Peyer's patch (tissue), 4 donors: ENCODE measurements around the gene LRFN5. TPM values are rescaled to one million over a fixed set of nuclear protein-coding genes. Genes with fewer than 3 reads are reported as not detected.

ENCODE experiments used
- DNase-seq, 3 donors: peaks; one replicate each; pipeline ENCODE4 v3.0.0-alpha.2; 2017 to 2019
- H3K27ac ChIP-seq, 4 donors: fragments of 200-600 bp; sonication (generic); one replicate each; pipeline ENCODE4 v1.5.1; 2016 to 2019
- H3K27me3 ChIP-seq, 2 donors: fragments of 200-600 bp; sonication (generic); one replicate each; pipeline ENCODE4 v1.5.1; 2019
- H3K36me3 ChIP-seq, 3 donors: fragments of 200-600 bp; sonication (generic); one replicate each; pipeline ENCODE4 v1.5.1; 2016 to 2019
- H3K4me1 ChIP-seq, 4 donors: fragments of 200-600 bp; sonication (generic); one replicate each; pipeline ENCODE4 v1.5.1; 2016 to 2019
- H3K4me3 ChIP-seq, 4 donors: fragments of 200-600 bp; sonication (generic); 1 replicate in 3 of 4; 2 replicates in 1 of 4; pipeline ENCODE4 v1.5.1; 2016 to 2019; ENCODE audit warnings: mild to moderate bottlenecking in 1 of 4
- H3K9me3 ChIP-seq, 4 donors: fragments of 200-600 bp; sonication (generic); one replicate each; pipeline ENCODE4 v1.5.1; 2016 to 2019; ENCODE audit warnings: mild to moderate bottlenecking in 1 of 4
- POLR2A ChIP-seq, 2 donors: fragments of 450-650 bp; IDR thresholded peaks; one replicate each; pipeline ENCODE4 v1.5.1; 2017; ENCODE audit warnings: antibody characterized with exemption in 2 of 2, mild to moderate bottlenecking in 2 of 2, moderate library complexity in 2 of 2
- total RNA-seq, 4 donors: library from RNA; depleted of rRNA; stranded (reverse); fragments of >200 nt; gene quantifications; one replicate each; pipeline ENCODE4 v1.1.0, GENCODE V29; 2016
- TF ChIP-seq, protein P1 (sequence below), 6 experiments: fragments of 450-650 bp in 4 of 6; fragments of 200-600 bp in 2 of 6; sonication (generic) in 1 of 6; IDR thresholded peaks; one replicate each; pipeline ENCODE4 v1.5.1; 2017 to 2019; ENCODE audit warnings: antibody characterized with exemption in 6 of 6, mild to moderate bottlenecking in 3 of 6, moderate library complexity in 1 of 6

LRFN5 gene
- total RNA-seq, 4 donors from 2014 or later = 0.67 to 2.5 (median 1.7) TPM; not detected in 1

DNA sequence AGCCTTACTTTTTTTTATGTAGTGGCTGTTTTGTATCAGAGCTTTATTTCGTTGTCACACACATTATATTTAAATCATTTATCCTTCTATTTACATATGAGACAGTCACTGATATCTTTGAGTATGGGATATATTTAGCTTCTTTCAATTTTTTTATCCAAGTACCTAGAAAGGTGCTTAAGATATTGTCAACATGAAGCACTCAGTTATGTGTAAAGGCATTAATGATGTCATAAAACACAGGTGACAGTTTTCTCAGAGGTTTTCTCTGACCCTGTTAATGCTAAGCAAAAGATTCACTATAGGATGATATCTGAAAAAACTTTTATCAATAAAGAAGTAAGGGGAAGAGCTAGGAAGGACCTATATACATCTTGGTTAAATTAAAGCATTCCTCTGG lies 23.2 kb downstream of the LRFN5 start:
- no peaks in the 10 kb centered on the region for H3K36me3 ChIP-seq
- H3K27ac ChIP-seq = no peak overlapping the region
- H3K4me1 ChIP-seq = no peaks in the 10 kb centered on the region
- H3K27me3 ChIP-seq = no peaks in the 10 kb centered on the region
- H3K9me3 ChIP-seq = no peaks in the 10 kb centered on the region
- no peak overlapping the region for H3K4me3 ChIP-seq
- DNase-seq = no peak
- TF ChIP-seq, protein P1, sequence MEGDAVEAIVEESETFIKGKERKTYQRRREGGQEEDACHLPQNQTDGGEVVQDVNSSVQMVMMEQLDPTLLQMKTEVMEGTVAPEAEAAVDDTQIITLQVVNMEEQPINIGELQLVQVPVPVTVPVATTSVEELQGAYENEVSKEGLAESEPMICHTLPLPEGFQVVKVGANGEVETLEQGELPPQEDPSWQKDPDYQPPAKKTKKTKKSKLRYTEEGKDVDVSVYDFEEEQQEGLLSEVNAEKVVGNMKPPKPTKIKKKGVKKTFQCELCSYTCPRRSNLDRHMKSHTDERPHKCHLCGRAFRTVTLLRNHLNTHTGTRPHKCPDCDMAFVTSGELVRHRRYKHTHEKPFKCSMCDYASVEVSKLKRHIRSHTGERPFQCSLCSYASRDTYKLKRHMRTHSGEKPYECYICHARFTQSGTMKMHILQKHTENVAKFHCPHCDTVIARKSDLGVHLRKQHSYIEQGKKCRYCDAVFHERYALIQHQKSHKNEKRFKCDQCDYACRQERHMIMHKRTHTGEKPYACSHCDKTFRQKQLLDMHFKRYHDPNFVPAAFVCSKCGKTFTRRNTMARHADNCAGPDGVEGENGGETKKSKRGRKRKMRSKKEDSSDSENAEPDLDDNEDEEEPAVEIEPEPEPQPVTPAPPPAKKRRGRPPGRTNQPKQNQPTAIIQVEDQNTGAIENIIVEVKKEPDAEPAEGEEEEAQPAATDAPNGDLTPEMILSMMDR (IDR thresholded peaks at IDR 0.05) = no peak
- TF ChIP-seq POLR2A (IDR thresholded peaks at IDR 0.05) = no peak

DNA sequence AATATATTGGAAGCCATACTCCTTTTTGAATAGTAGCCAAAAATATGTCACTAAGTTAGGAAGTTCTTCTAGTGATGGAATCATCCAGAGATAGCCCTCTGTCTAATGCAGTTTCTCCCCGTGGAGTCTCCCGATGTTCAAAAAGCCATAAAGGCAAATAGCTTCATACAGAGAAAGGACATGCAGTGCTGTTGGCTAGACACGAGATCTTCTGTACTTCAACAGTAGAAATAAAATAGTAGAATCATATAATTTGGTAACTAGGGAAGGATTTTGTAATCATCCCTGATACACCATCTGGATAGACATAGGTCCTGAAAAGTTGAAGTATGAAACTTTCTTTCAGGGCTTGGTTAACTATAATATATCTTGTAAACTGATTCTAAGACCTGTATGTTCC lies 27.6 kb downstream of the LRFN5 start:
- Histone ChIP-seq H3K27me3 (no peaks in the 10 kb centered on the region), H3K36me3 (no peaks in the 10 kb centered on the region), H3K9me3 (no peaks in the 10 kb centered on the region), H3K4me3 (no peak overlapping the region), H3K4me1 (no peaks in the 10 kb centered on the region), H3K27ac (no peak overlapping the region)
- TF ChIP-seq, protein P1 (IDR thresholded peaks at IDR 0.05) = no peak
- no peak for TF ChIP-seq POLR2A (IDR thresholded peaks at IDR 0.05)
- no peak for DNase-seq

DNA sequence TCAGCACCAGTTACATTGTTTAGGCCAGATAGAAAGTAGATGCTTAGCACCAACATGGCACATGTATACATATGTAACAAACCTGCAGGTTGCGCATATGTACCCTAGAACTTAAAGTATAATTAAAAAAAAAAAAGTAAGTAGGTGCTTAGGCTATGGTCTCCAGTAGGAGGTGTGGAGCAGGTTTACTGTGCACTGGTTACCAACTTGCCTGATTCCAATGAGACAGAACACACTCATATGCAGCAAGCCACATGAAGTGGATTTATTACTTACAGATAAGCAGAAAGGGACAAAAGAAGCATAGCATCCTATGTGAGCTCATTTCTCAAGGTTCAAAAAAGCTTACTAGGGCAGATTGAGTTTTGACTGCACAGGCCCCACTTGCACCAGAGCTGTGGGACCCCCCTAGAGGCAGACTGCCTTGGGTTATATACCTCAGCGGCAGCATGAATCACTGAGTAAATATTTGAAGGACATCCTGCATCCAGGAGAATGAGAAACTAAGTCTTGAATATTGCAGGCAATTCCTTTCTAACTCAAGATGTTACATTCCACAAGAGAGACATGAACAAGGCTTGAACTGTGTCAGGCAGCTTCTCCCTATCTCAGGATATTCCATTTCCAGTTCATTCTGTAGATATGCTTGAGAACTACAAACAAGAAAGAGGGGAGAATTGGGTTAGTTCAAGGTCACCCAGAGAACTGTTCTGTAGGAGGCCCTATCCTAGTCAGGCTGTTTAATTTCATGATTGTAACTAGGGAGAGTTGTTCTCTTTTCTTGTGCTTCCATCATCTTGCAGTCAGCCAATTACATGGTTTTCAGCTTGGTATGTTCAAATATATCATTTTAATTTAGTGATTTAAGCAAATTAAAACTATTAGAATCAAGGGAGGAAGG lies 30.1 kb downstream of the LRFN5 start:
- Histone ChIP-seq H3K9me3 (no peaks in the 10 kb centered on the region), H3K4me3 (no peak overlapping the region), H3K36me3 (no peaks in the 10 kb centered on the region), H3K27me3 (no peaks in the 10 kb centered on the region), H3K4me1 (no peaks in the 10 kb centered on the region), H3K27ac (no peak overlapping the region)
- TF ChIP-seq, protein P1 (IDR thresholded peaks at IDR 0.05) = no peak
- TF ChIP-seq POLR2A (IDR thresholded peaks at IDR 0.05) = no peak
- no peak for DNase-seq

DNA sequence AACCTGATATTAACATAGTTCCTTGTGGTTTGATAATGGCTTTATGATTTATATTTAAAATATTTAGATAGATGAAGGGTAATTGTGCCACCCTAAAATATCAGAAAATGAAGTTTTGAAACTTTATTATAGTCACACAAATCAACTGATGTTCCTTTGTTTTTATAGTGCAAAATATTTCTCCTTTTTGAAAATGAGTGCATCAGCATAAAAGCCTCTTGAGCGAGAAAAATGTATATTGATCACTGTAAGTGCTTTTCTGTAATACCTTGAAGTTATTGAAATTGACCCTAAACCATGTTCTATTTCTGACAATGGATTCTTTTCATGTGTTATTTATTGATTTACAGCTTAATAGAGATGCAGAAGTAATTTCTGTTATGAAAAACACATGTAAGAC lies 35.0 kb downstream of the LRFN5 start:
- DNase-seq = no peak
- no peaks in the 10 kb centered on the region for H3K36me3 ChIP-seq
- TF ChIP-seq POLR2A (IDR thresholded peaks at IDR 0.05) = no peak
- TF ChIP-seq, protein P1 (IDR thresholded peaks at IDR 0.05) = no peak
- no peak overlapping the region for H3K4me3 ChIP-seq
- H3K9me3 ChIP-seq = no peaks in the 10 kb centered on the region
- no peaks in the 10 kb centered on the region for H3K27me3 ChIP-seq
- H3K4me1 ChIP-seq = no peaks in the 10 kb centered on the region
- H3K27ac ChIP-seq = no peak overlapping the region

DNA sequence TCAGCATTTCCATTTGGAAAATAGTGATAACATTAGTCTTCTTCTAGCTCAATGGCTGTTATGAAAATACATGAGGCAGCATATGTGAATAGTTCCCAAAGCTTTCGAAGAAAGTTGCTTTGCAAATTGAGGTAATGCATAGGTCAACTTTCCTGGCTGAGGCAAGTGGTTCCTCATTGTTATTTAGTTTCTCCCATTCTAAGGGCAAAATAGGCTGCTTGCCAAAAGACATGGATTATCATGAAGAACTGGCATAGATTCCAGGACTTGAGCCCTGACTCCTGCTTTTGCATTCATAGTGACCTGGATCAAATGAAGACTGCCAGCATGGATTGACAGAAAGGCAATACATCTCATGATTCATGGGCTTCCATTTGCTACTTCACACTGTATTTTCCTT lies 35.7 kb downstream of the LRFN5 start:
- no peak for DNase-seq
- Histone ChIP-seq H3K4me3 (no peak overlapping the region), H3K27me3 (no peaks in the 10 kb centered on the region), H3K36me3 (no peaks in the 10 kb centered on the region), H3K9me3 (no peaks in the 10 kb centered on the region), H3K27ac (no peak overlapping the region), H3K4me1 (no peaks in the 10 kb centered on the region)
- TF ChIP-seq, protein P1 (IDR thresholded peaks at IDR 0.05) = no peak
- TF ChIP-seq POLR2A (IDR thresholded peaks at IDR 0.05) = no peak
